B cell (primary cell): ENCODE results near the gene HTR2A. TPM values are rescaled to one million over a fixed set of nuclear protein-coding genes. Genes with fewer than 3 reads are reported as not detected.

Source experiments
- ATAC-seq: fragments of 200-7000 bp; cut with Tn5 transposase; one replicate; pipeline ENCODE4 v1.10.0; 2021; ENCODE audit warnings: low read depth, mild to moderate bottlenecking, moderate number of reproducible peaks, moderate library complexity
- CTCF ChIA-PET: fragments of 350-600 bp; sonication (Branson Sonifier 250); formaldehyde crosslinking; loops from one replicate; lab custom pipeline; 2021; ENCODE audit warnings: antibody characterized with exemption, inconsistent platforms; lab: Charles Lee
- POLR2A ChIA-PET: fragments of 350-600 bp; sonication (Branson Sonifier 250); formaldehyde crosslinking; loops from one replicate; lab custom pipeline; 2021; ENCODE audit warnings: antibody characterized with exemption; lab: Charles Lee
- DNase-seq: peaks from one replicate; pipeline ENCODE4 v3.0.0; 2013
- H2AFZ ChIP-seq: 2 replicates; pipeline ENCODE4 v1.6.1; 2012; ENCODE audit warnings: mild to moderate bottlenecking, low read depth, low read length; ENCODE audit not compliant: insufficient read depth, poor library complexity, severe bottlenecking
- H3K27ac ChIP-seq, 2 donors: 1 replicate in 1 of 2; 2 replicates in 1 of 2; pipeline ENCODE4 v1.5.1; 2012 to 2013; ENCODE audit warnings: low read length in 2 of 2, mild to moderate bottlenecking in 2 of 2, moderate library complexity in 1 of 2
- H3K27me3 ChIP-seq, 4 experiments: fragments of 200-600 bp in 1 of 4; sonication (generic) in 1 of 4; replicated peaks in 1 of 4; 1 replicate in 2 of 4; 2 replicates in 2 of 4; pipeline versions ENCODE4 v1.6.1 to v1.7.0; 2013 to 2016; ENCODE audit warnings: low read length in 3 of 4, mild to moderate bottlenecking in 2 of 4, mixed read lengths in 1 of 4, moderate library complexity in 1 of 4; ENCODE audit not compliant: insufficient read depth in 4 of 4, control insufficient read depth in 3 of 4; ENCODE audit errors: control extremely low read depth in 1 of 4
- H3K36me3 ChIP-seq, 2 experiments: replicated peaks in 1 of 2; 1 replicate in 1 of 2; 2 replicates in 1 of 2; pipeline versions ENCODE4 v1.6.1 to v1.7.1; 2013; ENCODE audit warnings: low read length in 1 of 2; ENCODE audit not compliant: insufficient read depth in 2 of 2, control insufficient read depth in 1 of 2; ENCODE audit errors: control extremely low read depth in 1 of 2, extremely low read depth in 1 of 2
- H3K4me1 ChIP-seq, 2 donors: fragments of 200-600 bp in 1 of 2; sonication (generic) in 1 of 2; 1 replicate in 1 of 2; 2 replicates in 1 of 2; pipeline versions ENCODE4 v1.5.1 to v1.6.1; 2013 to 2017; ENCODE audit warnings: low read length in 2 of 2; ENCODE audit not compliant: control insufficient read depth in 2 of 2, insufficient read depth in 2 of 2
- H3K4me2 ChIP-seq: replicated peaks from 2 replicates; pipeline ENCODE3; 2012; ENCODE audit warnings: mild to moderate bottlenecking, low read depth, low read length; ENCODE audit not compliant: poor library complexity, severe bottlenecking
- H3K4me3 ChIP-seq, 5 experiments: fragments of 200-600 bp in 1 of 5; sonication (generic) in 1 of 5; 1 replicate in 3 of 5; 2 replicates in 2 of 5; pipeline versions ENCODE4 v1.5.1 to v1.7.0; 2011 to 2016; ENCODE audit warnings: low read length in 4 of 5, mild to moderate bottlenecking in 4 of 5, low read depth in 2 of 5, control low read depth in 1 of 5, moderate library complexity in 1 of 5; ENCODE audit not compliant: insufficient read depth in 1 of 5; ENCODE audit errors: control extremely low read depth in 1 of 5, extremely low read depth in 1 of 5
- H3K79me2 ChIP-seq: fragments of 200-600 bp; sonication (generic); one replicate; pipeline ENCODE4 v1.6.0; 2016; ENCODE audit warnings: low read length; ENCODE audit not compliant: control insufficient read depth, insufficient read depth
- H3K9ac ChIP-seq: fragments of 200-600 bp; sonication (generic); 2 replicates; pipeline ENCODE4 v1.6.1; 2017; ENCODE audit warnings: mild to moderate bottlenecking, low read length, moderate library complexity
- H3K9me3 ChIP-seq, 3 donors: one replicate each; pipeline versions ENCODE4 v1.6.1 to v1.7.1; 2013; ENCODE audit warnings: low read length in 2 of 3; ENCODE audit not compliant: control insufficient read depth in 2 of 3, insufficient read depth in 1 of 3; ENCODE audit errors: control extremely low read depth in 1 of 3
- H4K20me1 ChIP-seq: 2 replicates; pipeline ENCODE4 v1.6.0; 2012; ENCODE audit warnings: mild to moderate bottlenecking, low read length; ENCODE audit not compliant: insufficient read depth, control insufficient read depth, poor library complexity, severe bottlenecking
- H3K27ac Mint-ChIP-seq: one replicate; pipeline ENCODE4 v1.8.0; 2021; ENCODE audit warnings: mixed read lengths
- H3K27me3 Mint-ChIP-seq: one replicate; pipeline ENCODE4 v1.8.0; 2021; ENCODE audit warnings: mixed read lengths
- H3K4me1 Mint-ChIP-seq: one replicate; pipeline ENCODE4 v1.8.0; 2021; ENCODE audit warnings: mixed read lengths
- H3K4me3 Mint-ChIP-seq: one replicate; pipeline ENCODE4 v1.8.0; 2021; ENCODE audit warnings: mixed read lengths
- H3K9me3 Mint-ChIP-seq: one replicate; pipeline ENCODE4 v1.8.0; 2022; ENCODE audit warnings: mixed read lengths; ENCODE audit not compliant: insufficient read depth
- EZH2 ChIP-seq: IDR thresholded peaks from 2 replicates; pipeline ENCODE4 v1.6.1; 2012; ENCODE audit warnings: borderline replicate concordance, low read depth, mild to moderate bottlenecking, moderate library complexity, low read length; ENCODE audit not compliant: insufficient read depth, poor library complexity, severe bottlenecking
- WGBS: methylation state at CpG from one replicate; pipeline ENCODE4 v1.1.5; 2013; ENCODE audit warnings: missing lambda C conversion rate; ENCODE audit not compliant: insufficient coverage; 5-methylcytosine and 5-hydroxymethylcytosine counted together
- intact Hi-C: fragments of 100-400 bp; cut with micrococcal nuclease; formaldehyde crosslinking; loops from one replicate; pipeline ENCODE4 v1.10.0; 2022
- polyA plus RNA-seq: library from polyadenylated mRNA; depleted of rRNA; stranded (reverse); fragments of >200 nt; gene quantifications from 2 replicates; pipeline ENCODE4 v1.2.3, GENCODE V29; 2012
- total RNA-seq, 2 donors: library from RNA; stranded (reverse); fragments of 120-200 nt in 1 of 2; gene quantifications; 1 replicate in 1 of 2; 2 replicates in 1 of 2; pipeline versions ENCODE4 v1.2.3 to v1.2.4, GENCODE V29; 2013 to 2022
- TF ChIP-seq, protein P1 (sequence below): fragments of 200-600 bp; IDR thresholded peaks from one replicate; pipeline ENCODE4 v1.8.0; 2022; ENCODE audit warnings: antibody characterized with exemption, mild to moderate bottlenecking

The HTR2A gene
- total and polyA plus RNA-seq, 2 donors (not counting 1 experiment from before 2014, with no cell fraction given), result not detected

- Mint-ChIP-seq H3K9me3 (no peaks in the 10 kb centered on the region), H3K27me3 (peaks cover 13% of the 10 kb centered on the region), H3K27ac (no peak overlapping the region), H3K4me3 (no peak overlapping the region), H3K4me1 (no peaks in the 10 kb centered on the region)
- H3K4me2 ChIP-seq, result no peak overlapping the region
- no peaks in the 10 kb centered on the region for H3K9me3 ChIP-seq
- H4K20me1 ChIP-seq, result no peaks in the 10 kb centered on the region
- CTCF ChIA-PET, result no interaction called here
- H3K27me3 ChIP-seq, result peaks cover 0 to 2% (median 0%) of the 10 kb centered on the region in 4 experiments
- no peak overlapping the region for H2AFZ ChIP-seq
- POLR2A ChIA-PET, result no interaction called here
- DNase-seq, result peak; percentile 15
- no peak for ATAC-seq
- TF ChIP-seq EZH2, result no peak
- no peak overlapping the region for H3K4me3 ChIP-seq
- H3K9ac ChIP-seq, result no peak overlapping the region
- no CpG with 5 or more reads among the region's 3 CpGs for WGBS
- no peaks in the 10 kb centered on the region for H3K79me2 ChIP-seq
- intact Hi-C loops, result no loop called here
- H3K27ac ChIP-seq, result no peak overlapping the region
- H3K36me3 ChIP-seq, result no peaks in the 10 kb centered on the region
- no peaks in the 10 kb centered on the region for H3K4me1 ChIP-seq
Observed at GRCh38 chr13:46905249-46905648, 8.4 kb upstream of the HTR2A start.

DNA sequence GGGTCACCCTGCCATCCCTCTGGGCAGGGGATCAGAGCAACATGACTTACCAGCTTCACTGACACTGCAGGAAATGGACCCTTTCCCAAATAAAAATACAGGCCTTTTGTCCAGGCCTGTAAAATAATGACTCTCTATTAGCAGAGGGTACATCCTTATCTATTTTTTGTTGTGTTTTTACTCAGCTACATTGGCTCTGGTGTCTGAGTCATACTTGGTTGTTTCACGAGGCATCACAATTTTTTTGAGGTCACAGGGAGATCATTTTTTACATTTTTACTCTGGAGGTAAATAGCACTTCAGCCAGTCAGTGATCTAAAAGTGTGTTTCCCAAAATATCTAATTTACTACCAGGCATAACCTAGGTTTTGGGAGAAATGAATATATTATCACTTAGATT lies 6.9 kb upstream of the HTR2A start:
- no peak for TF ChIP-seq EZH2
- TF ChIP-seq, protein P1, sequence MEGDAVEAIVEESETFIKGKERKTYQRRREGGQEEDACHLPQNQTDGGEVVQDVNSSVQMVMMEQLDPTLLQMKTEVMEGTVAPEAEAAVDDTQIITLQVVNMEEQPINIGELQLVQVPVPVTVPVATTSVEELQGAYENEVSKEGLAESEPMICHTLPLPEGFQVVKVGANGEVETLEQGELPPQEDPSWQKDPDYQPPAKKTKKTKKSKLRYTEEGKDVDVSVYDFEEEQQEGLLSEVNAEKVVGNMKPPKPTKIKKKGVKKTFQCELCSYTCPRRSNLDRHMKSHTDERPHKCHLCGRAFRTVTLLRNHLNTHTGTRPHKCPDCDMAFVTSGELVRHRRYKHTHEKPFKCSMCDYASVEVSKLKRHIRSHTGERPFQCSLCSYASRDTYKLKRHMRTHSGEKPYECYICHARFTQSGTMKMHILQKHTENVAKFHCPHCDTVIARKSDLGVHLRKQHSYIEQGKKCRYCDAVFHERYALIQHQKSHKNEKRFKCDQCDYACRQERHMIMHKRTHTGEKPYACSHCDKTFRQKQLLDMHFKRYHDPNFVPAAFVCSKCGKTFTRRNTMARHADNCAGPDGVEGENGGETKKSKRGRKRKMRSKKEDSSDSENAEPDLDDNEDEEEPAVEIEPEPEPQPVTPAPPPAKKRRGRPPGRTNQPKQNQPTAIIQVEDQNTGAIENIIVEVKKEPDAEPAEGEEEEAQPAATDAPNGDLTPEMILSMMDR, result no peak
- Mint-ChIP-seq H3K9me3 (no peaks in the 10 kb centered on the region), H3K27me3 (peaks cover 8% of the 10 kb centered on the region), H3K4me3 (no peak overlapping the region), H3K27ac (no peak overlapping the region), H3K4me1 (no peaks in the 10 kb centered on the region)
- Histone ChIP-seq H2AFZ (no peak overlapping the region), H3K79me2 (no peaks in the 10 kb centered on the region), H3K27me3 (no peaks in the 10 kb centered on the region), H3K4me3 (no peak overlapping the region), H3K4me2 (no peak overlapping the region), H3K9me3 (no peaks in the 10 kb centered on the region), H3K9ac (no peak overlapping the region), H3K36me3 (no peaks in the 10 kb centered on the region), H3K27ac (no peak overlapping the region), H3K4me1 (no peaks in the 10 kb centered on the region), H4K20me1 (no peaks in the 10 kb centered on the region)
- no peak for ATAC-seq
- no peak for DNase-seq
- ChIA-PET CTCF (interaction anchor here (1.0 kb wide), 1 partner anchor 9 kb away, joined by 3 read pairs; no protein-coding TSS in a partner anchor), POLR2A (no interaction called here)
- intact Hi-C loops, result no loop called here
- WGBS, result no CpG with 5 or more reads among the region's 1 CpG
